Breast epithelium (tissue), 3 donors: ENCODE results near the gene SLAMF8.

Source experiments
- POLR2AphosphoS5 ChIP-seq, 3 donors: sonication (generic); formaldehyde crosslinking; IDR thresholded peaks; one replicate each; pipeline ENCODE4 v1.6.1; 2017; ENCODE audit warnings: antibody characterized with exemption in 3 of 3
- TF ChIP-seq, protein P1 (sequence below), 3 donors: fragments of 450-650 bp; IDR thresholded peaks; one replicate each; pipeline ENCODE4 v1.5.1; 2016 to 2017; ENCODE audit warnings: antibody characterized with exemption in 3 of 3, mild to moderate bottlenecking in 3 of 3, moderate library complexity in 3 of 3

DNA sequence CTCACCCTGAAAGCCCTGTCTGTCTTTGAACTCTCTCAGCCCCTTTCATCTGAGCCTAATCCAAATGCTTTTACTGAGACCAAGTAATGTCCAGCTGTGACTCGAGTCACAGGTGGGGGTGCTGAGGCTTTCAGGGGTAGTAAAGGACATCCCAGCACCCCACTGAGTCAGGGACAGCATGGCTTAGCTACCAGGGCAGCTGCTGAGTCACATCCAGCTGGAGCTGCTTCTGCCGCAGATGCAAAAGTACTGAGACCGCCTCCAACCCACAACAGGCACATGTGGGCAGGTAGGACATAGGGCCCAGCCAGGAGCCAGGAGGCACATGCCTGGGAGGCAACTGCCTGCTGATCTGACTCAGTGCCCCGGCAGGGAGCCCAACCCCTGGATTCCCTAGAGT is 42.5 kb downstream of the SLAMF8 start:
- TF ChIP-seq, protein P1, sequence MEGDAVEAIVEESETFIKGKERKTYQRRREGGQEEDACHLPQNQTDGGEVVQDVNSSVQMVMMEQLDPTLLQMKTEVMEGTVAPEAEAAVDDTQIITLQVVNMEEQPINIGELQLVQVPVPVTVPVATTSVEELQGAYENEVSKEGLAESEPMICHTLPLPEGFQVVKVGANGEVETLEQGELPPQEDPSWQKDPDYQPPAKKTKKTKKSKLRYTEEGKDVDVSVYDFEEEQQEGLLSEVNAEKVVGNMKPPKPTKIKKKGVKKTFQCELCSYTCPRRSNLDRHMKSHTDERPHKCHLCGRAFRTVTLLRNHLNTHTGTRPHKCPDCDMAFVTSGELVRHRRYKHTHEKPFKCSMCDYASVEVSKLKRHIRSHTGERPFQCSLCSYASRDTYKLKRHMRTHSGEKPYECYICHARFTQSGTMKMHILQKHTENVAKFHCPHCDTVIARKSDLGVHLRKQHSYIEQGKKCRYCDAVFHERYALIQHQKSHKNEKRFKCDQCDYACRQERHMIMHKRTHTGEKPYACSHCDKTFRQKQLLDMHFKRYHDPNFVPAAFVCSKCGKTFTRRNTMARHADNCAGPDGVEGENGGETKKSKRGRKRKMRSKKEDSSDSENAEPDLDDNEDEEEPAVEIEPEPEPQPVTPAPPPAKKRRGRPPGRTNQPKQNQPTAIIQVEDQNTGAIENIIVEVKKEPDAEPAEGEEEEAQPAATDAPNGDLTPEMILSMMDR (IDR thresholded peaks at IDR 0.05), result no peak
- no peak for TF ChIP-seq POLR2AphosphoS5 (IDR thresholded peaks at IDR 0.05)
